ENCODE measurements around the gene DTX3.

GRCh38 chr12:57604992-57605810 is 577 bp downstream of the DTX3 start:
- TF ChIP-seq CTCF (conservative IDR thresholded peaks at IDR 0.05; ENCODE audit: low read depth, low read length) (no peak), EZH2 (IDR thresholded peaks at IDR 0.05; ENCODE audit: low read length, unreplicated experiment) (no peak), EZH2phosphoT487 (IDR thresholded peaks at IDR 0.05; ENCODE audit: borderline replicate concordance, low read length) (no peak)
